ENCODE results near the gene ZC3H4.
A peak's percentile ranks its signal among the peaks of the same experiment; 100 is the strongest.

Gene ZC3H4

GRCh38 chr19:47020992-47021496 lies 92.5 kb downstream of the ZC3H4 start:
- Histone ChIP-seq H3K4me1 (ENCODE audit: control insufficient read depth, insufficient read depth, low read length) (peaks cover 3% of the 10 kb centered on the region; the same call in 1 of the 2 replicates), H3K27me3 (ENCODE audit: control insufficient read depth, insufficient read depth, low read length) (peaks cover 29% of the 10 kb centered on the region), H3K9me3 (ENCODE audit: control insufficient read depth, insufficient read depth, low read length) (no peaks in the 10 kb centered on the region), H3K4me3 (ENCODE audit: low read length) (peak overlapping the region; percentile 49; the same call in 1 of the 2 replicates), H3K36me3 (ENCODE audit: control insufficient read depth, insufficient read depth, low read length) (no peaks in the 10 kb centered on the region), H3K27ac (ENCODE audit: low read length) (no peak overlapping the region)
- no peak for DNase-seq (ENCODE audit: low read depth, low spot score)
- WGBS (ENCODE audit: insufficient coverage, insufficient read length) = no CpG with 5 or more reads among the region's 37 CpGs

- no peak overlapping the region for H3K27ac ChIP-seq (ENCODE audit: low read length)
- WGBS (ENCODE audit: insufficient coverage, insufficient read length) = no CpG with 5 or more reads among the region's 62 CpGs
- no peaks in the 10 kb centered on the region for H3K9me3 ChIP-seq (ENCODE audit: control insufficient read depth, insufficient read depth, low read length)
- H3K4me3 ChIP-seq (ENCODE audit: low read length) = peak overlapping the region; percentile 49; the same call in 1 of the 2 replicates
- no peak for DNase-seq (ENCODE audit: low read depth, low spot score)
- H3K27me3 ChIP-seq (ENCODE audit: control insufficient read depth, insufficient read depth, low read length) = peaks cover 29% of the 10 kb centered on the region
- no peaks in the 10 kb centered on the region for H3K36me3 ChIP-seq (ENCODE audit: control insufficient read depth, insufficient read depth, low read length)
- peaks cover 3% of the 10 kb centered on the region; the same call in 1 of the 2 replicates for H3K4me1 ChIP-seq (ENCODE audit: control insufficient read depth, insufficient read depth, low read length)
Measured at GRCh38 chr19:47020132-47020805, 93.3 kb downstream of the ZC3H4 start.

GRCh38 chr19:47019431-47020041 lies 94.0 kb downstream of the ZC3H4 start, which contains the start of gene NPAS1:
TSS of gene NPAS1 (plus strand) at chr19:47019837. CDS start at chr19:47021048, 1,211 bp downstream.
- Histone ChIP-seq H3K27me3 (ENCODE audit: control insufficient read depth, insufficient read depth, low read length) (peaks cover 29% of the 10 kb centered on the region), H3K36me3 (ENCODE audit: control insufficient read depth, insufficient read depth, low read length) (no peaks in the 10 kb centered on the region), H3K4me1 (ENCODE audit: control insufficient read depth, insufficient read depth, low read length) (peaks cover 3% of the 10 kb centered on the region; the same call in 1 of the 2 replicates), H3K4me3 (ENCODE audit: low read length) (peak within 1 kb of the TSS; percentile 49; the same call in 1 of the 2 replicates), H3K27ac (ENCODE audit: low read length) (no peak within 1 kb of the TSS), H3K9me3 (ENCODE audit: control insufficient read depth, insufficient read depth, low read length) (no peaks in the 10 kb centered on the region)
- no CpG with 5 or more reads among the region's 58 CpGs for WGBS (ENCODE audit: insufficient coverage, insufficient read length)
- no peak for DNase-seq (ENCODE audit: low read depth, low spot score)

GRCh38 chr19:47018923-47019322 lies 94.7 kb downstream of the ZC3H4 start:
- Histone ChIP-seq H3K27me3 (ENCODE audit: control insufficient read depth, insufficient read depth, low read length) (peaks cover 29% of the 10 kb centered on the region), H3K4me3 (ENCODE audit: low read length) (peak overlapping the region; percentile 49; the same call in 1 of the 2 replicates)
- no CpG with 5 or more reads among the region's 13 CpGs for WGBS (ENCODE audit: insufficient coverage, insufficient read length)

More at GRCh38 chr19:47018923-47019322, 94.7 kb downstream of the ZC3H4 start:
- Histone ChIP-seq H3K27ac (ENCODE audit: low read length) (no peak overlapping the region), H3K9me3 (ENCODE audit: control insufficient read depth, insufficient read depth, low read length) (no peaks in the 10 kb centered on the region), H3K4me1 (ENCODE audit: control insufficient read depth, insufficient read depth, low read length) (peaks cover 3% of the 10 kb centered on the region; the same call in 1 of the 2 replicates), H3K36me3 (ENCODE audit: control insufficient read depth, insufficient read depth, low read length) (no peaks in the 10 kb centered on the region)
- no peak for DNase-seq (ENCODE audit: low read depth, low spot score)
